Stimulated activated CD4-positive, alpha-beta T cell treated with anti-CD3 and anti-CD28 coated beads, Interleukin-15, amount 100 ng/mL, for 1 hour (primary cell): ENCODE data around the gene LRBA.

Experiments
- DNase-seq, 2 donors: peaks; one replicate each; pipeline ENCODE4 v3.0.0-alpha.2; 2020; ENCODE audit warnings: low read depth in 1 of 2, low spot score in 1 of 2

Gene LRBA

DNA sequence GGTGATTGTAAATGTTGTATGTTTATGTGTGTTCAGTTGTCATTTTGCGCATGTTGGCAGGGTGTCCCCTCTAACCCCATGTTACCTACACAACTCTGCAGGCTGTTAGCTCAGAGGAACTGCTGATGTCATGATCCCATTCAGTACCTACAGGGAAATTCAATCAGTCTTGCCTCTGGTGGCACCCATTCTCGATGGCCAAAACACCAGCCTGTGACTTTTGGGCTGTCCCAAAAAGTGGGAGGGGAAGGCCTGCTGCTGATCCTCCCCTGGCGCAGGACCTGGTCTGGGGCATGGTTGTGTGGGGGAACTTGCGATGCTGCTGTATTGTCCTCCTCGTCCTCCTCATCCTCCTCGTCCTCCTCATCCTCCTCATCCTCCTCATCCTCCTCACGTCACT is 762.3 kb downstream of the LRBA start:
- no peak for DNase-seq

DNA sequence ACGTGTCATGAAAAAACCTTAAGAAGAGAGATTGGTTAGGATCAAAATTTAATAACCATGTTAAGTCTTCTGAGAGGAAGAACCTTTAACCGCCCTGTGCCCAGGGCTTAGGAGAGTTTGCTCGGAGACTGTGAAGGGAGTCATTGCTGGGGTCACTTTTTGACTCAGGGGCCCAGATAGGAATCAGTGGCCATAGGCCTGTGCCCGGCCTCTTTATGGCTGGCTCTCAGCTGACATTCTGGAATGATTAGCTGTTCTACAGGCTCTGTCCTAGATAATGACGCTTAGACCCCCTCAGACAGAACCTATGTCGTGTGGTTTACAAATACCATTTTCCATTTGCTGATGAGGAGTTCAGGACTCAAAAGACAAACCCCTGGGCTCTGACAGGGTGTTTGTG is 762.8 kb downstream of the LRBA start:
- no peak for DNase-seq

DNA sequence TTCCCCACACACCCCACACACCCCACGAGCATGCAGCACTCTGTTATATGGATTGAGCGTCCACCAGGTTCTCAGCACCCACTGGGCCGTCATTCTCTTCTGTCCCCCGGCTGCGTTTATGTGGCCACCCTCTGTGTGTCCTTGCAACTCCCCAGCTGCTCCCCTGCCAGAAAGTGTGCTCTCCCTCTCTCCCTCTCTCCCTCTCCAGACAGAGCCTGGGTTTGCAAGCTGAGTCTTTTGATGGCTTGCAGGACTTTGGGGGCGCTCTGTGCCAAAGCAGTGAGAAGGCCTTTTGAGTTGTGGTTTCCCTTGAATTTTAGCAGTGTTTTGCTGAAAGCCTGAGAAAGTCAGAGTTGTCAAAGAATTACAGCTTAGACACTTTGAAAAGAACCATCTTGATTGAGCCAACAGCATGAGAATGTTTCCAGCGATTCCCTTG is 763.3 kb downstream of the LRBA start:
- DNase-seq, result no peak

- no peak for DNase-seq
These were observed 764.0 kb downstream of the LRBA start for GRCh38 chr4:150250998-150251651.

- DNase-seq, result no peak
These were observed 764.6 kb downstream of the LRBA start for GRCh38 chr4:150250293-150250997.

DNA sequence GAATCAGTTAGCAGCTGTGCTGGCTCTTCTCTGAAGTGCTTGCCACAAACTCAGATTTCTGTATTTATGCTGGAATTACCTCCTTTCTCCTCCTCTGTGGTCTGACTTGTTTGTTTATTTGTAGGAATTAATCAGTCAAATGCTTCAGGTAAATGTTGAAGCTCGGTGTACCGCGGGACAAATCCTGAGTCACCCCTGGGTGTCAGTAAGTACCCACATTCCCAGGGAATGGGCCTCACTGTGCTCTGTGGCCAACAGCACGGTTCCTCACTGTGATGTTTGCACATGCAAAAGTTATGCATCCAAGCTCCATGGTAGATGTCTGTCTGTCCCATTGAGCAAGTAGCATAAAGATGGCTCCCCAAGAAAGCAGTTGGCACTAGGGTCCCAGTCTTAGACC is 766.9 kb downstream of the LRBA start:
- DNase-seq, result no peak

- no peak for DNase-seq
These were observed 767.9 kb downstream of the LRBA start for GRCh38 chr4:150247184-150247583.

DNA sequence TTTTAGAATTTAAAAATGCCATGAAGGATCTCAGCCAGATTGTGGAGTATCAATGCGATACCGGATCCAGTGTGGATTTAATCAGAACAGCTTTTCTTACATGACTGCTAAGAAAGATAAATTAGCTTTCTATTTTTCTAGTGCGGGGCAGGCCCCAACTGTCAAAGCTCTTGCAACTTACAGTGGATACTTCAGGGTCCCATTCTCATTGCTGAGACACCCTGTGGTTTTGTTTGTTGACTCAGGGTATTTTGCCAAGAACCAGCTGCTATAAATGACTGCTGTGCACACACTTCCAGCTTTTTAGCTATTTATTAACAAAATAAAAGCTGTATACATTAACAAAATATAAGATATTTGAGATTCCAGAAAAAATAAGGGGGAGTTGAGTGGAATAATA is 770.5 kb downstream of the LRBA start:
- no peak for DNase-seq

DNA sequence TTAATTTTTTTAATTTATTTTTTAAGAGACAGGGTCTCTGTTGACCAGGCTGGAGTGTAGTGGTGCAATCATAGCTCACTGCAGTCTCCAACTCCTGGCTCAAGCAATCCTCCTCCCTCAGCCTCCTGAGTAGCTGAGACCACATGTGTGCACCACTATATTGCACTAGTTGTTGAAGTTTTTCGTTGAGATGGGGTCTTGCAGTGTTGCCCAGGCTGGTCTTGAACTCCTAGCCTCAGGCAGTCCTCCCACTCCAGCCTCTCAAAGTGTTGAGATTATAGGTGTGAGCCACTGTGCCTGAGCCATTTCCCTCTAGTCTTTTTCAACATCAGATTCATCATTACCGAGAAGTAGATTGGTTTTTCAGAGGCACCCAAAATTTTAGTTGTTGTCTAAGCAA is 771.2 kb downstream of the LRBA start:
- no peak for DNase-seq

DNA sequence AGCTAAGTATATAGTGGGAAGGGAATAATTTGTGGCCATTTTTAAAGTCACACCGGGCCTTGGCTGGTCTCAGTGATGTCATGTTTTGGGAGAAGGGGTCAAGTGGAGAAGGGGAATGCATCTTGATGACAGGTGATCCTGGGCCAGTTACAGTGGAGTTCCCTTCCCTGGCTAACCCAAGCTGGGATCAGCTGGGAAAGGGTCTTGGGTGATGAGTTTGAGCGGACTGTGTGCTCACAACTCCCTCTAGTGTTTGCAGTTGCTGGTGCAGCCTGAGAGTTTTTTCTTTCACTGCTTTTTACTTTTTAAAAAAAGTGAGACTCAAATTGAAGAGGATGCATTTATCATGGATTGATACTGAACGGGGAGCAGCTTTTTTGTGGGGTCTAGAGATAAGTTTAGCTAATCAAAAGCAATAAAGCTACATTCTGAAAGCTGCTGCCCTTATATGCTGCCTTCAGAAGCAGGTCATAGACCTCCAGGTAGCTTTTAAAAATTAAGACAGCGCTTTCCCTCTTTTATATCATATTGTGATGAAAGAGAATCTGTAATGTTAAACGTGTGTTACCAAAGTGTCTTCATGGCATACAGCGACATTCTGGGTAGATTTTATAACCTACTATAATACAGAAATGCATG is 772.1 kb downstream of the LRBA start:
- no peak for DNase-seq

DNA sequence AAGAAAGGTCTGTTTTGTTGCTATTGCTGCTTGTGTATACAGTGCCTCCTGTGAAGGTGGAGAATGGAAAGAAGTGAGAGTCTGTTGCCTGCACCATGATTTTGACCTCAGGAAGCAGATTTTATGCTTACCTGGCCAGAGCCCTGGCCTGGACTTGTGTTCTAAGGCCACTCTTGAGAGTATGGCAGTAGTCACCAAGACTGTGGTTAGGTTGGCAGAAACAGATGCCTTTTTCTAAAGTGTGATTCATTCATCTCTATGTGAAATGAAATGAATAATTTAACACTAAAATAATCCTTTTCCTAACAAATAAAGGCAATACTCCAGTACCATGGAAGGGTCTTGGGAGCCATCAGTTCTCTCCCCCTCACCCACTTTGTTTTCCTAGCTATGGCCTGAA is 775.1 kb downstream of the LRBA start:
- no peak for DNase-seq

DNA sequence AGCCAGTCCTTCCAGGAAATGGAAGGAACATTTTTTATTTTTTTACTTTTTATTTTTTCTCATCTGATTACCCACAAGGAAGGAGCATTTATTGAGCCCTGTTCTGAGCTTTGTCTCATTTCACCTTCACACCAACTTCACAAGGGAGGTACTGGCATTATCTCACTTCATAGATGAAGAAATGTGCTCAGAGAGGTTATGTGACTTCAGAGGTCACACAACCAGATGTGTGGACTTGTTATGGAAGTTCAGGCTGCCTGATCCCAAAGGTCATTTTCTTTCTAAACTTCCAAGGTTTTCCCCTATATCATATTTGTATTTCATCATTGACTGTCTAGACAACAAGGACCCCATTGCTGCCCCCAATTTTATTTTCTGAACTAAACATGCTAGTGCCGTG is 776.5 kb downstream of the LRBA start:
- DNase-seq, result no peak

- DNase-seq, result no peak
These were observed 777.8 kb downstream of the LRBA start for GRCh38 chr4:150237110-150237872.

- DNase-seq, result no peak
These were observed 778.5 kb downstream of the LRBA start for GRCh38 chr4:150236626-150237025.

DNA sequence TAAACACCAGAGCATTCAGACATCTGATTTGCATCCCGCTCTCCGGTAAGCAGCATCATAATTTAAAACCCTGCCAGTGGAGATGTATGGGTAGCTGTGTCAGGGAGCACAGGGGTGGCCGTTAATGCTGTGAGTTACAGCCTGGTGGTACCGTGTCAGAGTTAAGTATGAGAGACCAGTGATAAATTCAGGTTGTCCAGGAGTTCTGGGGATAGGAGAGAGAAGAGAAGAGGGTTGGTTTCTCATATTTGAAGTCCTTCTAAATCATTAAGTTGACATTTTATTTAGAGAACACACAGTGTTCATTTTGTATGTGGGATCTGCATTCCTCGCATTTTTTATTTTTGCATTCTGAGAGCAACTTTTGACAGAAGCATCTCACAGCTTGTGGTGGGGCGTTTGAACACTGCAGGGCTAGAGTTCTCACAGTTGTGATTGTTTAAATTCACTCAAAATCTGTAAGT is 779.2 kb downstream of the LRBA start:
- no peak for DNase-seq

DNA sequence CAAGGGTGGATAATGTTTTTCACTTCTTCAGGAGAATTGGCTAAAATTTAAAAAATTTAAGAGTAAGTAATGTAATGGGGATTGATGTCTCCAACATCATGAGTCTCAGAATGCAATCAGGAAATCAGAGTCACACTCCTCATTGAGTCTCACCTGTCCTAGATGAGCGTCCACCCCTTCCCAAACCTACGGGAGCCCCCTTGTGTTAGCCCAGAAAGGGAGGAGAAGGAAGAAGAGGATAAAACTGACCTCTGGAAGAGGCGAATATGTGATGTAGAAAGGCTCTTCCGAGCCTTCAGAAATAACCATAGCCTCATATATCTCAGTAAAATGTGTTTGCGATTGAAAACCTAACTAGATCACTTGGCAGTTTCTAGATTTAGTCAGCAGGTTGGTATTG is 779.8 kb downstream of the LRBA start:
- no peak for DNase-seq

GRCh38 chr4:150234246-150234645 is 780.8 kb downstream of the LRBA start:
- no peak for DNase-seq

DNA sequence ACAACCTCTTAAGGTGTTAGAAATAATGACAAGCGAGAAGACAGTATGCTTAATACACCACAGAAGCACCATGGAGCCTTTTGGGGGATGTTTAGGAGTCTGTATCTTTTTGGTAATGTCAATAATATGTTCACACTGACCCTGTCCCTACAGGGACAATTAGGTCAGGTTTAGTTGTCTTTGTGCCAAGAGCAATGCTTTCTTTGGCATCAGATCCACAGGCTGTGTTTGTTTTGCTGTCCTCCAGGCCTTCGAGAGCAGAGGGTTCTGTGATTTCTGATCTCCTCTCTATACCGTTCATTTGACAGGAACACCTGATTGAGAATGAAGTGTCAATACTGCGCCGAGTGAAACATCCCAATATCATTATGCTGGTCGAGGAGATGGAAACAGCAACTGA is 783.1 kb downstream of the LRBA start:
- no peak for DNase-seq

- DNase-seq, result no peak
These were observed 783.8 kb downstream of the LRBA start for GRCh38 chr4:150231107-150231770.

- DNase-seq, result no peak
These were observed 784.5 kb downstream of the LRBA start for GRCh38 chr4:150230561-150230960.

DNA sequence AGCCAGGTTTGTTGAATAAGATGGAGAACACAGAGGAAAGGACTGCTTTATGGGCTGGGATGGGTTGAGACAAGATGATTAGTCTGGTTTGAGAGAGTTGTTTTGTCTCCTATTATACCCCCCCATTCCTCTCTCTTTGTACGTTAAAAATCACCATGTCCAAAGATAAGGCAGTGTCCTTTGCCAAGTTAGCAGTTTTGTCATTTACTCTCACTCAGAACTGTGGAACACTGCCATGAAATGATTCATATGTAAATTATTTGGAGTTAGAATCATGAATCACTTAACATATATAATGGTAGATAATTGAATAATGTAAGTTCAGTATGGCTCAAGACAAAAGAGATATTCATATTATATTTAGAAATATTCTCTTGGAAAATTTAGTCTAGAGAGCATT is 785.6 kb downstream of the LRBA start:
- DNase-seq, result no peak
